ENCODE data around the gene USP9Y. TPM values are rescaled to one million over a fixed set of nuclear protein-coding genes. Genes with fewer than 3 reads are reported as not detected.

USP9Y gene
- polyA plus RNA-seq, 1 donor (not counting 4 experiments of a cell fraction or from before 2014, with no cell fraction given), result not detected

DNA sequence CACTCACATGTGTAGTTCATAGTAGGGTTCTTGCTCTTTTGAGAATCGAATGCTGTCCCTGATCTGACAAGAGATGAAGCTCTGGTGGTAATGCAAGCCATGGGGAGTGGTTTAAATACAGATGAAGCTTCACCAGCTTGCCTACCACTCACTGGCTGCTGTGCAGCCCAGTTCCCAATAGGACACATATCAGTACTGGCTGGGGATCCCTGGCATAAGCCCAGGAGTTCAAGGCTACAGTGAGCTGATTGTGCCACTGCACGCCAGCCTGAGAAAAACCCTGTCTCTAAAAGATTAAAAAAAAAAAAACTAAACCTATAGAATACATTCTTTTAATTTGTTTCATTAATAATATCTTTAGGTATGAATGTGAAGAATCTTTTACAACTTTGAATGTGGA is 136.5 kb downstream of the USP9Y start:
- H3K27me3 ChIP-seq (ENCODE audit: control insufficient read depth, extremely low read depth, insufficient read depth, low read length), result no peaks in the 10 kb centered on the region
- no peak overlapping the region for H3K4me3 ChIP-seq (ENCODE audit: control insufficient read depth in 2 of 3, extremely low read depth in 1 of 3, insufficient read depth in 2 of 3, low read depth in 1 of 3, low read length in 3 of 3)
- H3K9me1 ChIP-seq (ENCODE audit: control insufficient read depth, extremely low read depth, insufficient read depth, low read length), result no peaks in the 10 kb centered on the region
- no peak overlapping the region for H2AFZ ChIP-seq (ENCODE audit: control insufficient read depth, low read length)
- dilution Hi-C loops (cut with MboI; ENCODE audit: extremely low pct_ligation_motif_present, low sequenced_read_pairs), result no loop called here
- H3K4me1 ChIP-seq (ENCODE audit: control insufficient read depth, extremely low read depth, insufficient read depth, low read length), result no peaks in the 10 kb centered on the region
- TF ChIP-seq, protein P1, sequence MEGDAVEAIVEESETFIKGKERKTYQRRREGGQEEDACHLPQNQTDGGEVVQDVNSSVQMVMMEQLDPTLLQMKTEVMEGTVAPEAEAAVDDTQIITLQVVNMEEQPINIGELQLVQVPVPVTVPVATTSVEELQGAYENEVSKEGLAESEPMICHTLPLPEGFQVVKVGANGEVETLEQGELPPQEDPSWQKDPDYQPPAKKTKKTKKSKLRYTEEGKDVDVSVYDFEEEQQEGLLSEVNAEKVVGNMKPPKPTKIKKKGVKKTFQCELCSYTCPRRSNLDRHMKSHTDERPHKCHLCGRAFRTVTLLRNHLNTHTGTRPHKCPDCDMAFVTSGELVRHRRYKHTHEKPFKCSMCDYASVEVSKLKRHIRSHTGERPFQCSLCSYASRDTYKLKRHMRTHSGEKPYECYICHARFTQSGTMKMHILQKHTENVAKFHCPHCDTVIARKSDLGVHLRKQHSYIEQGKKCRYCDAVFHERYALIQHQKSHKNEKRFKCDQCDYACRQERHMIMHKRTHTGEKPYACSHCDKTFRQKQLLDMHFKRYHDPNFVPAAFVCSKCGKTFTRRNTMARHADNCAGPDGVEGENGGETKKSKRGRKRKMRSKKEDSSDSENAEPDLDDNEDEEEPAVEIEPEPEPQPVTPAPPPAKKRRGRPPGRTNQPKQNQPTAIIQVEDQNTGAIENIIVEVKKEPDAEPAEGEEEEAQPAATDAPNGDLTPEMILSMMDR (optimal IDR thresholded peaks at IDR 0.05 in 1 of 3, IDR thresholded peaks at IDR 0.05 in 1 of 3, conservative IDR thresholded peaks at IDR 0.05 in 1 of 3; ENCODE audit: extremely low read depth in 1 of 3, insufficient read depth in 2 of 3, low read length in 3 of 3), result no peak
- no peak for TF ChIP-seq EZH2 (IDR thresholded peaks at IDR 0.05; ENCODE audit: low read length)
- FAIRE-seq, result no peak
- no peaks in the 10 kb centered on the region for H4K20me1 ChIP-seq (ENCODE audit: control insufficient read depth, extremely low read depth, insufficient read depth, low read length)
- H3K36me3 ChIP-seq (ENCODE audit: control insufficient read depth in 2 of 2, extremely low read depth in 1 of 2, insufficient read depth in 2 of 2, low read length in 2 of 2), result no peaks in the 10 kb centered on the region
- H3K27ac ChIP-seq (ENCODE audit: control insufficient read depth, insufficient read depth, low read length), result no peak overlapping the region
- no peak overlapping the region for H3K4me2 ChIP-seq (ENCODE audit: control insufficient read depth, extremely low read depth, insufficient read depth, low read depth, low read length)
- H3K79me2 ChIP-seq (ENCODE audit: control insufficient read depth, insufficient read depth, low read length), result no peaks in the 10 kb centered on the region
- H3K9me3 ChIP-seq (ENCODE audit: control insufficient read depth, low read depth, low read length), result no peaks in the 10 kb centered on the region
- no peak overlapping the region for H3K9ac ChIP-seq (ENCODE audit: control insufficient read depth, extremely low read depth, insufficient read depth, low read length)
- DNase-seq (ENCODE audit: low read depth, low spot score), result no peak

DNA sequence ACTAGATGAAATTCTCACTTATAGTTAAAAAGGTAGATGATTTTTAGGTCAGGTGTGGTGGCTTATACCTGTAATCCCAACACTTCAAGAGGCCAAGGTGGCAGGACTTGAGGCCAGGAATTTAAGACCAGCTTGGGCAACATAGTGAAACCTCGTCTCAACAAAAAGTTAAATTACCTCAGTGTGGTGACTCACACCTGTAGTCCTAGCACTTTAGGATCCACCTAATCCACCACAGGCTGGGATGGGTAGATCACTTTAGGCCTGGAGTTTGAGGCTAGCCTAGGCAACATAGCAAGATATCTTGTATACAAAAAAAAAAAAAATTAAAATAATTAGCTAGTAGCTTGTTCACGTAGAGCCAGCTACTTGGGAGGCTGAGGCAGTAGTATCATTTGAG is 140.3 kb downstream of the USP9Y start:
- Histone ChIP-seq H3K4me3 (ENCODE audit: control insufficient read depth in 2 of 3, extremely low read depth in 1 of 3, insufficient read depth in 2 of 3, low read depth in 1 of 3, low read length in 3 of 3) (no peak overlapping the region), H3K4me1 (ENCODE audit: control insufficient read depth, extremely low read depth, insufficient read depth, low read length) (no peaks in the 10 kb centered on the region), H3K36me3 (ENCODE audit: control insufficient read depth in 2 of 2, extremely low read depth in 1 of 2, insufficient read depth in 2 of 2, low read length in 2 of 2) (no peaks in the 10 kb centered on the region), H3K27me3 (ENCODE audit: control insufficient read depth, extremely low read depth, insufficient read depth, low read length) (no peaks in the 10 kb centered on the region), H3K9me3 (ENCODE audit: control insufficient read depth, low read depth, low read length) (no peaks in the 10 kb centered on the region), H3K9me1 (ENCODE audit: control insufficient read depth, extremely low read depth, insufficient read depth, low read length) (no peaks in the 10 kb centered on the region), H3K4me2 (ENCODE audit: control insufficient read depth, extremely low read depth, insufficient read depth, low read depth, low read length) (no peak overlapping the region), H3K9ac (ENCODE audit: control insufficient read depth, extremely low read depth, insufficient read depth, low read length) (no peak overlapping the region), H3K27ac (ENCODE audit: control insufficient read depth, insufficient read depth, low read length) (no peak overlapping the region), H2AFZ (ENCODE audit: control insufficient read depth, low read length) (no peak overlapping the region), H4K20me1 (ENCODE audit: control insufficient read depth, extremely low read depth, insufficient read depth, low read length) (no peaks in the 10 kb centered on the region), H3K79me2 (ENCODE audit: control insufficient read depth, insufficient read depth, low read length) (no peaks in the 10 kb centered on the region)
- DNase-seq (ENCODE audit: low read depth, low spot score), result no peak
- FAIRE-seq, result no peak
- TF ChIP-seq, protein P1 (optimal IDR thresholded peaks at IDR 0.05 in 1 of 3, IDR thresholded peaks at IDR 0.05 in 1 of 3, conservative IDR thresholded peaks at IDR 0.05 in 1 of 3; ENCODE audit: extremely low read depth in 1 of 3, insufficient read depth in 2 of 3, low read length in 3 of 3), result no peak
- no peak for TF ChIP-seq EZH2 (IDR thresholded peaks at IDR 0.05; ENCODE audit: low read length)
- dilution Hi-C loops (cut with MboI; ENCODE audit: extremely low pct_ligation_motif_present, low sequenced_read_pairs), result no loop called here
